Natural killer cell (primary cell): ENCODE results near the gene PGAM2. TPM values are rescaled to one million over a fixed set of nuclear protein-coding genes. Genes with fewer than 3 reads are reported as not detected.
A peak's percentile ranks its signal among the peaks of the same experiment; 100 is the strongest.

ENCODE experiments used
- ATAC-seq, 3 donors: fragments of 150-1000 bp in 2 of 3; fragments of 200-7000 bp in 1 of 3; cut with Tn5 transposase; 1 replicate in 1 of 3; 2 replicates in 2 of 3; pipeline ENCODE4 v1.10.0; 2021; ENCODE audit warnings: mild to moderate bottlenecking in 2 of 3, moderate library complexity in 2 of 3
- DNase-seq, 2 donors: peaks; one replicate each; pipeline versions ENCODE4 v3.0.0 to v3.0.0-alpha.2; 2013 to 2021; ENCODE audit warnings: mixed read lengths in 1 of 2
- H3K27ac ChIP-seq: one replicate; pipeline ENCODE4 v1.5.1; 2013; ENCODE audit warnings: mild to moderate bottlenecking, low read length
- H3K27me3 ChIP-seq: one replicate; pipeline ENCODE4 v1.6.1; 2013; ENCODE audit warnings: low read length; ENCODE audit not compliant: control insufficient read depth, insufficient read depth
- H3K36me3 ChIP-seq: one replicate; pipeline ENCODE4 v1.6.1; 2013; ENCODE audit warnings: low read length; ENCODE audit not compliant: control insufficient read depth, insufficient read depth
- H3K4me1 ChIP-seq: one replicate; pipeline ENCODE4 v1.6.1; 2013; ENCODE audit warnings: low read length; ENCODE audit not compliant: control insufficient read depth, insufficient read depth
- H3K4me3 ChIP-seq: one replicate; pipeline ENCODE4 v1.5.1; 2013; ENCODE audit warnings: low read length
- H3K9me3 ChIP-seq: one replicate; pipeline ENCODE4 v1.6.1; 2013; ENCODE audit warnings: low read length; ENCODE audit not compliant: control insufficient read depth, insufficient read depth
- H3K27ac Mint-ChIP-seq, 2 donors: one replicate each; pipeline ENCODE4 v1.8.0; 2022; ENCODE audit warnings: mild to moderate bottlenecking in 2 of 2, mixed read lengths in 2 of 2, moderate library complexity in 1 of 2
- H3K27me3 Mint-ChIP-seq, 2 donors: one replicate each; pipeline ENCODE4 v1.8.0; 2022; ENCODE audit warnings: low read depth in 2 of 2, mixed read lengths in 2 of 2
- H3K36me3 Mint-ChIP-seq: one replicate; pipeline ENCODE4 v1.8.0; 2022; ENCODE audit warnings: mixed read lengths
- H3K4me1 Mint-ChIP-seq, 2 donors: one replicate each; pipeline ENCODE4 v1.8.0; 2022; ENCODE audit warnings: mixed read lengths in 2 of 2
- H3K4me3 Mint-ChIP-seq: one replicate; pipeline ENCODE4 v1.8.0; 2022; ENCODE audit warnings: mild to moderate bottlenecking, moderate library complexity, mixed read lengths
- H3K9me3 Mint-ChIP-seq, 2 donors: one replicate each; pipeline ENCODE4 v1.8.0; 2022; ENCODE audit warnings: mixed read lengths in 2 of 2
- WGBS: methylation state at CpG from one replicate; pipeline ENCODE4 v1.1.7; 2013; ENCODE audit warnings: missing lambda C conversion rate; ENCODE audit not compliant: insufficient coverage; 5-methylcytosine and 5-hydroxymethylcytosine counted together
- intact Hi-C: fragments of 100-400 bp; cut with micrococcal nuclease; formaldehyde crosslinking; loops from one replicate; pipeline ENCODE4 v1.14.2; 2022
- total RNA-seq, 4 donors: library from RNA; stranded (reverse); fragments of 120-200 nt in 1 of 4; gene quantifications; one replicate each; pipeline versions ENCODE4 v1.2.3 to v1.2.4, GENCODE V29; 2013 to 2022
- TF ChIP-seq, protein P1 (sequence below): fragments of 200-600 bp; IDR thresholded peaks from one replicate; pipeline ENCODE4 v1.8.0; 2022; ENCODE audit warnings: antibody characterized with exemption

PGAM2 gene
- total RNA-seq, 3 donors from 2014 or later (not counting 1 experiment from before 2014, with no cell fraction given) = 1.0 to 1.9 (median 1.5) TPM

- H3K9me3 ChIP-seq = no peaks in the 10 kb centered on the region
- no peak overlapping the region for H3K27ac ChIP-seq
- Mint-ChIP-seq H3K27me3 (no peaks in the 10 kb centered on the region), H3K4me1 (peaks cover 12 to 18% of the 10 kb centered on the region in 2 donors), H3K4me3 (no peak overlapping the region), H3K36me3 (no peaks in the 10 kb centered on the region), H3K9me3 (no peaks in the 10 kb centered on the region), H3K27ac (peak overlapping the region; percentile 41 to 62)
- no peak overlapping the region for H3K4me3 ChIP-seq
- WGBS = 97% methylated on average over 3 of the region's 3 CpGs
- H3K36me3 ChIP-seq = peaks cover 48% of the 10 kb centered on the region
- ATAC-seq = no peak
- DNase-seq = no peak
- intact Hi-C loops = no loop called here
- no peaks in the 10 kb centered on the region for H3K27me3 ChIP-seq
- TF ChIP-seq, protein P1, sequence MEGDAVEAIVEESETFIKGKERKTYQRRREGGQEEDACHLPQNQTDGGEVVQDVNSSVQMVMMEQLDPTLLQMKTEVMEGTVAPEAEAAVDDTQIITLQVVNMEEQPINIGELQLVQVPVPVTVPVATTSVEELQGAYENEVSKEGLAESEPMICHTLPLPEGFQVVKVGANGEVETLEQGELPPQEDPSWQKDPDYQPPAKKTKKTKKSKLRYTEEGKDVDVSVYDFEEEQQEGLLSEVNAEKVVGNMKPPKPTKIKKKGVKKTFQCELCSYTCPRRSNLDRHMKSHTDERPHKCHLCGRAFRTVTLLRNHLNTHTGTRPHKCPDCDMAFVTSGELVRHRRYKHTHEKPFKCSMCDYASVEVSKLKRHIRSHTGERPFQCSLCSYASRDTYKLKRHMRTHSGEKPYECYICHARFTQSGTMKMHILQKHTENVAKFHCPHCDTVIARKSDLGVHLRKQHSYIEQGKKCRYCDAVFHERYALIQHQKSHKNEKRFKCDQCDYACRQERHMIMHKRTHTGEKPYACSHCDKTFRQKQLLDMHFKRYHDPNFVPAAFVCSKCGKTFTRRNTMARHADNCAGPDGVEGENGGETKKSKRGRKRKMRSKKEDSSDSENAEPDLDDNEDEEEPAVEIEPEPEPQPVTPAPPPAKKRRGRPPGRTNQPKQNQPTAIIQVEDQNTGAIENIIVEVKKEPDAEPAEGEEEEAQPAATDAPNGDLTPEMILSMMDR = no peak
- peaks cover 45% of the 10 kb centered on the region for H3K4me1 ChIP-seq
These were observed 2.5 kb downstream of the PGAM2 start for GRCh38 chr7:44062903-44063295.

DNA sequence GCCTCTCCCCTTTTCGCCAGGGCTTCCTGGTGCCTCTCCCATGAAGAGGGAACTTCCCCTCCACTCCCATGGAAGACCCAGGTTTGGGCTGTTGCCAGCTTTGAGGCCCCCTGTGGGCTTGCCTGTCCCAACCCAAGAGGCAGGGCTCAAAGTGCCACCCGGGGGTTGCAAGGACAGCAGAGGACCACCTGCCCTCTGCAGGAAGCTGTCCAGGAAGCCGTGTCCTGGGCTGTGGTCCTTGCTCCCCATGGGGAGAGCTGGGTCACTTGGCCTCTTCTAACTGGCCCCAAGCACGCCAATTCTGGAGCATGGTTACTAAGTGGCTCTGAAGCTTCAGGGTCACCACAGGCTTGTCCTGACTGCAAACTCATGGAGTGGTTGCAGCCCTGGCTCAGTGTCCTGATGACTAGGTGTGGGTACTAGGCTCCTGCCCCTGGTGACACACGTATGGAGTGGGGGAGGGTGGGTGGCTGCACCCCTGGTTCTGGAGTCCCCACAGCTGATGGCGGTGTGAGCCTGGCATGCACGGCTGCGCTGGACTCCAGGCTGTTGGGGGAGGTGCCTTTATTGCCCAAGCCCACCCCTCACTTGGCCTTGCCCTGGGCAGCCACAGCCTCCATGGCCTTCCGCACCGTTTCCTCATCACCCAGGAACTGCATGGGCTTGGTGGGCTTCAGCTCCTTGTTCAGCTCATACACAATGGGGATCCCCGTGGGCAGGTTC, 3.0 kb downstream of the PGAM2 start:
- Histone ChIP-seq H3K27me3 (no peaks in the 10 kb centered on the region), H3K4me1 (peaks cover 50% of the 10 kb centered on the region), H3K27ac (no peak overlapping the region), H3K9me3 (no peaks in the 10 kb centered on the region), H3K36me3 (peaks cover 54% of the 10 kb centered on the region), H3K4me3 (no peak overlapping the region)
- Mint-ChIP-seq H3K9me3 (no peaks in the 10 kb centered on the region), H3K36me3 (no peaks in the 10 kb centered on the region), H3K4me3 (no peak overlapping the region), H3K27ac (peak overlapping the region in 1 of 2 donors; percentile 62), H3K4me1 (peaks cover 12 to 18% of the 10 kb centered on the region in 2 donors), H3K27me3 (no peaks in the 10 kb centered on the region)
- DNase-seq (no peak), ATAC-seq (no peak)
- TF ChIP-seq, protein P1 = no peak
- intact Hi-C loops = no loop called here
- WGBS = 93% methylated on average over 11 of the region's 11 CpGs

GRCh38 chr7:44061645-44062179, 3.7 kb downstream of the PGAM2 start:
- no peaks in the 10 kb centered on the region for H3K27me3 ChIP-seq
- H3K27ac ChIP-seq = no peak overlapping the region
- Mint-ChIP-seq H3K36me3 (no peaks in the 10 kb centered on the region), H3K9me3 (no peaks in the 10 kb centered on the region), H3K4me1 (peaks cover 8 to 14% of the 10 kb centered on the region in 2 donors), H3K27ac (peak overlapping the region in 1 of 2 donors; percentile 31), H3K27me3 (no peaks in the 10 kb centered on the region), H3K4me3 (no peak overlapping the region)
- ATAC-seq = no peak
- H3K36me3 ChIP-seq = peaks cover 60% of the 10 kb centered on the region
- H3K4me3 ChIP-seq = no peak overlapping the region
- TF ChIP-seq, protein P1 = no peak
- H3K4me1 ChIP-seq = peaks cover 52% of the 10 kb centered on the region
- 95% methylated on average over 8 of the region's 8 CpGs for WGBS
- DNase-seq = no peak
- intact Hi-C loops = no loop called here
- H3K9me3 ChIP-seq = no peaks in the 10 kb centered on the region
